Suprapubic skin (tissue), 4 donors: Measurements from ENCODE around the gene EXOC3.

Experiments used
- EP300 ChIP-seq: sonication (generic); formaldehyde crosslinking; IDR thresholded peaks from one replicate; pipeline ENCODE4 v1.6.1; 2017; ENCODE audit warnings: antibody characterized with exemption
- POLR2A ChIP-seq, 2 donors: fragments of 450-650 bp; IDR thresholded peaks; one replicate each; pipeline ENCODE4 v1.6.1; 2017; ENCODE audit warnings: antibody characterized with exemption in 2 of 2, mild to moderate bottlenecking in 2 of 2, moderate library complexity in 2 of 2
- POLR2AphosphoS5 ChIP-seq, 3 donors: sonication (generic); formaldehyde crosslinking; IDR thresholded peaks; one replicate each; pipeline ENCODE4 v1.6.1; 2017; ENCODE audit warnings: antibody characterized with exemption in 3 of 3
- TF ChIP-seq, protein P1 (sequence below), 2 donors: fragments of 200-600 bp in 1 of 2; fragments of 450-650 bp in 1 of 2; sonication (generic) in 1 of 2; IDR thresholded peaks; one replicate each; pipeline ENCODE4 v1.5.1; 2016 to 2019; ENCODE audit warnings: antibody characterized with exemption in 2 of 2, mild to moderate bottlenecking in 1 of 2, moderate library complexity in 1 of 2

GRCh38 chr5:418162-419121 is 24.5 kb upstream of the EXOC3 start:
- TF ChIP-seq, protein P1, sequence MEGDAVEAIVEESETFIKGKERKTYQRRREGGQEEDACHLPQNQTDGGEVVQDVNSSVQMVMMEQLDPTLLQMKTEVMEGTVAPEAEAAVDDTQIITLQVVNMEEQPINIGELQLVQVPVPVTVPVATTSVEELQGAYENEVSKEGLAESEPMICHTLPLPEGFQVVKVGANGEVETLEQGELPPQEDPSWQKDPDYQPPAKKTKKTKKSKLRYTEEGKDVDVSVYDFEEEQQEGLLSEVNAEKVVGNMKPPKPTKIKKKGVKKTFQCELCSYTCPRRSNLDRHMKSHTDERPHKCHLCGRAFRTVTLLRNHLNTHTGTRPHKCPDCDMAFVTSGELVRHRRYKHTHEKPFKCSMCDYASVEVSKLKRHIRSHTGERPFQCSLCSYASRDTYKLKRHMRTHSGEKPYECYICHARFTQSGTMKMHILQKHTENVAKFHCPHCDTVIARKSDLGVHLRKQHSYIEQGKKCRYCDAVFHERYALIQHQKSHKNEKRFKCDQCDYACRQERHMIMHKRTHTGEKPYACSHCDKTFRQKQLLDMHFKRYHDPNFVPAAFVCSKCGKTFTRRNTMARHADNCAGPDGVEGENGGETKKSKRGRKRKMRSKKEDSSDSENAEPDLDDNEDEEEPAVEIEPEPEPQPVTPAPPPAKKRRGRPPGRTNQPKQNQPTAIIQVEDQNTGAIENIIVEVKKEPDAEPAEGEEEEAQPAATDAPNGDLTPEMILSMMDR (IDR thresholded peaks at IDR 0.05) = no peak
- TF ChIP-seq POLR2A (IDR thresholded peaks at IDR 0.05) = no peak
- no peak for TF ChIP-seq POLR2AphosphoS5 (IDR thresholded peaks at IDR 0.05)
- no peak for TF ChIP-seq EP300
